ENCODE results near the gene KRTAP1-4.

DNA sequence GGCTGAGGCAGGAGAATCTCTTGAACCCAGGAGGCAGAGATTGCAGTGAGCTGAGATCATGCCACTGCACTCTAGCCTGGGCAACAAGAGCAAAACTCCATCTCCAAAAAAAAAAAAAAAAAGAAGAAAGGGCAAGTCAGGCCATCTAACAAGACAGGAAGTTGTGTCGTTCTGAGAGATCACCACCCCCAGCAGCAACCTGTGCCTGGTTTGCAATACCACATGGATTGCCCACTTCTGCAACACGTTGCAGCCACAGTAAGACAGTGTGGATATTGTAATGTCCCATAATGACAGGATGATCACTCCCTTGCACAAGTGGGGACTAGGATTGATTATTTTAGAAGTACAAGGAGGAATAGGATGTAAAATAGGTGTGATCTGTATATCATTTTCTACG is 39.0 kb upstream of the KRTAP1-4 start:
- TF ChIP-seq CTCF (IDR thresholded peaks at IDR 0.05 in 4 of 5, conservative IDR thresholded peaks at IDR 0.05 in 1 of 5), result no peak
- TF ChIP-seq POLR2A (IDR thresholded peaks at IDR 0.05), result no peak

All from gastrocnemius medialis (tissue), 4 donors.